Colonic mucosa (tissue), 4 donors: ENCODE measurements around the gene THOP1. TPM values are rescaled to one million over a fixed set of nuclear protein-coding genes. Genes with fewer than 3 reads are reported as not detected.

Experiments
- DNase-seq: peaks from one replicate; pipeline ENCODE4 v3.0.0-alpha.2; 2020
- H3K27ac ChIP-seq: fragments of 200-600 bp; one replicate; pipeline ENCODE4 v1.8.0; 2021
- H3K27me3 ChIP-seq: fragments of 200-600 bp; one replicate; pipeline ENCODE4 v1.8.0; 2021
- H3K36me3 ChIP-seq: fragments of 200-600 bp; one replicate; pipeline ENCODE4 v1.8.0; 2021
- H3K4me1 ChIP-seq: fragments of 200-600 bp; one replicate; pipeline ENCODE4 v1.8.0; 2021; ENCODE audit warnings: mild to moderate bottlenecking
- H3K4me3 ChIP-seq: fragments of 200-600 bp; one replicate; pipeline ENCODE4 v1.8.0; 2021
- H3K9ac ChIP-seq, 2 donors: one replicate each; pipeline ENCODE4 v1.7.0; 2013; ENCODE audit warnings: control low read depth in 2 of 2, low read depth in 2 of 2, low read length in 2 of 2
- H3K9me3 ChIP-seq: fragments of 200-600 bp; one replicate; pipeline ENCODE4 v1.8.0; 2021
- CTCF ChIP-seq: fragments of 200-600 bp; IDR thresholded peaks from one replicate; pipeline ENCODE4 v1.8.0; 2022; ENCODE audit warnings: antibody characterized with exemption, mild to moderate bottlenecking
- intact Hi-C: fragments of 100-400 bp; cut with DNase I; formaldehyde crosslinking; loops from one replicate; pipeline ENCODE4 v1.14.1; 2022
- total RNA-seq, 2 donors: library from RNA; stranded (reverse); fragmentation: NEBNext Ultra II Directional in 1 of 2; extraction: Animal tissue kit (Norgen Biotek cat#: 25700) in 1 of 2; gene quantifications; one replicate each; pipeline ENCODE4 v1.2.1, GENCODE V29; 2021
- donor health status: healthy.
- donor health status: DM: no; HTN: no; CAD: no.
- donor health status: DM: no; HTN: no; CAD: no.

THOP1 gene
- total RNA-seq, 2 donors from 2014 or later, result 45.5 to 139 TPM

GRCh38 chr19:2755448-2755705, 29.9 kb upstream of the THOP1 start:
- DNase-seq, result no peak
- Histone ChIP-seq H3K27ac (no peak overlapping the region), H3K27me3 (no peaks in the 10 kb centered on the region), H3K36me3 (no peaks in the 10 kb centered on the region), H3K4me1 (no peaks in the 10 kb centered on the region), H3K9ac (no peak overlapping the region), H3K4me3 (no peak overlapping the region), H3K9me3 (no peaks in the 10 kb centered on the region)
- TF ChIP-seq CTCF, result no peak
- intact Hi-C loops, result no loop called here

GRCh38 chr19:2755811-2756210, 29.5 kb upstream of the THOP1 start:
- Histone ChIP-seq H3K9ac (no peak overlapping the region), H3K4me1 (no peaks in the 10 kb centered on the region), H3K27ac (no peak overlapping the region), H3K9me3 (no peaks in the 10 kb centered on the region), H3K36me3 (no peaks in the 10 kb centered on the region), H3K27me3 (no peaks in the 10 kb centered on the region), H3K4me3 (no peak overlapping the region)
- DNase-seq, result no peak
- no peak for TF ChIP-seq CTCF
- intact Hi-C loops, result no loop called here

- Histone ChIP-seq H3K27me3 (no peaks in the 10 kb centered on the region), H3K36me3 (no peaks in the 10 kb centered on the region), H3K4me3 (no peak overlapping the region), H3K4me1 (no peaks in the 10 kb centered on the region), H3K9me3 (no peaks in the 10 kb centered on the region), H3K27ac (no peak overlapping the region), H3K9ac (no peak overlapping the region)
- TF ChIP-seq CTCF, result no peak
- intact Hi-C loops, result no loop called here
- no peak for DNase-seq
These were observed 28.8 kb upstream of the THOP1 start for GRCh38 chr19:2756477-2756876.

- H3K9ac ChIP-seq, result no peak overlapping the region
- TF ChIP-seq CTCF, result no peak
These were observed 28.1 kb upstream of the THOP1 start for GRCh38 chr19:2756921-2757881.

GRCh38 chr19:2758601-2759313, 26.5 kb upstream of the THOP1 start:
- no peak for DNase-seq
- Histone ChIP-seq H3K27me3 (no peaks in the 10 kb centered on the region), H3K9me3 (no peaks in the 10 kb centered on the region), H3K4me1 (no peaks in the 10 kb centered on the region), H3K9ac (no peak overlapping the region), H3K36me3 (no peaks in the 10 kb centered on the region), H3K4me3 (no peak overlapping the region), H3K27ac (no peak overlapping the region)
- intact Hi-C loops, result no loop called here
- no peak for TF ChIP-seq CTCF

More at GRCh38 chr19:2756921-2757881, 28.1 kb upstream of the THOP1 start:
- no peak overlapping the region for H3K4me3 ChIP-seq
- intact Hi-C loops, result no loop called here
- H3K4me1 ChIP-seq, result no peaks in the 10 kb centered on the region
- no peaks in the 10 kb centered on the region for H3K9me3 ChIP-seq
- DNase-seq, result no peak
- no peaks in the 10 kb centered on the region for H3K36me3 ChIP-seq
- no peaks in the 10 kb centered on the region for H3K27me3 ChIP-seq
- no peak overlapping the region for H3K27ac ChIP-seq
